ENCODE measurements around the gene LIPC.

LIPC gene

DNA sequence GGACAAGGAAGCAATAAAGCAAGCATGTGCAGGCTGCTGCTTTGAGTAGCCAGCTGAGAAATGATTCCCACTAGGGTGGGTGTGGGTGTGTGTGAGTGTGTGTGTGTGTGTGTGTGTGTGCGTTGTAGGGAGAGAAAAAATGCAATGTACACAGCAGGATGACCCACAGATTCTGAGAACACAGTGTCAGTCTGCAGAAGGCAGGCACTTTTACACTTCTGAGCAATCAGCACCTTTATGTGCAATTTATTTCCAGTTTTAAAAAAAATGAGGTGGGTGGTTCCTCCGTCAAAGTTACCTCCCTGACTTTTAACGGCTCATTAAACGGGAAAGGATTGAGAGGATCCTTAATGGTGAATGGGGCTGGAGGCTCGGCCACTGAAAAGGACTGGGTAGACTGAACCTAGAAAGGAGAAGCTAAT lies 38.5 kb upstream of the LIPC start:
- Histone ChIP-seq H3K79me2 (ENCODE audit: insufficient read depth, low read length) (no peaks in the 10 kb centered on the region), H3K9me2 (replicated peaks; ENCODE audit: insufficient read depth, low read length) (no peaks in the 10 kb centered on the region), H2AFZ (ENCODE audit: low read depth, low read length, severe bottlenecking) (no peak overlapping the region), H3K36me3 (ENCODE audit: low read length) (no peaks in the 10 kb centered on the region), H3K4me3 (ENCODE audit: insufficient read depth, low read length, poor library complexity, severe bottlenecking) (no peak overlapping the region), H3K4me2 (ENCODE audit: low read depth, low read length, poor library complexity, severe bottlenecking) (no peak overlapping the region), H3F3A (ENCODE audit: insufficient read depth) (no peaks in the 10 kb centered on the region), H3K27ac (ENCODE audit: low read depth, low read length) (no peak overlapping the region), H4K20me1 (ENCODE audit: low read depth, low read length) (no peaks in the 10 kb centered on the region), H3K9ac (ENCODE audit: low read length) (no peak overlapping the region), H3K9me3 (ENCODE audit: insufficient read depth, low read length) (no peaks in the 10 kb centered on the region), H3K27me3 (ENCODE audit: low read length) (no peaks in the 10 kb centered on the region)
- TF ChIP-seq EZH2phosphoT487 (conservative IDR thresholded peaks at IDR 0.05; ENCODE audit: low read length) (no peak), CTCF (IDR thresholded peaks at IDR 0.05; ENCODE audit: insufficient read depth, low read length, poor library complexity, severe bottlenecking) (no peak)

- no peaks in the 10 kb centered on the region for H3F3A ChIP-seq (ENCODE audit: insufficient read depth)
- no peak overlapping the region for H3K9ac ChIP-seq (ENCODE audit: low read length)
- H2AFZ ChIP-seq (ENCODE audit: low read depth, low read length, severe bottlenecking) = no peak overlapping the region
- H4K20me1 ChIP-seq (ENCODE audit: low read depth, low read length) = no peaks in the 10 kb centered on the region
- no peaks in the 10 kb centered on the region for H3K27me3 ChIP-seq (ENCODE audit: low read length)
- H3K4me3 ChIP-seq (ENCODE audit: insufficient read depth, low read length, poor library complexity, severe bottlenecking) = no peak overlapping the region
- H3K9me3 ChIP-seq (ENCODE audit: insufficient read depth, low read length) = no peaks in the 10 kb centered on the region
- H3K36me3 ChIP-seq (ENCODE audit: low read length) = no peaks in the 10 kb centered on the region
- H3K27ac ChIP-seq (ENCODE audit: low read depth, low read length) = no peak overlapping the region
- H3K4me2 ChIP-seq (ENCODE audit: low read depth, low read length, poor library complexity, severe bottlenecking) = no peak overlapping the region
- no peaks in the 10 kb centered on the region for H3K79me2 ChIP-seq (ENCODE audit: insufficient read depth, low read length)
- TF ChIP-seq EZH2phosphoT487 (conservative IDR thresholded peaks at IDR 0.05; ENCODE audit: low read length) = no peak
- no peak for TF ChIP-seq CTCF (IDR thresholded peaks at IDR 0.05; ENCODE audit: insufficient read depth, low read length, poor library complexity, severe bottlenecking)
- no peaks in the 10 kb centered on the region for H3K9me2 ChIP-seq (replicated peaks; ENCODE audit: insufficient read depth, low read length)
These were observed 35.6 kb upstream of the LIPC start for GRCh38 chr15:58396181-58396580.

DNA sequence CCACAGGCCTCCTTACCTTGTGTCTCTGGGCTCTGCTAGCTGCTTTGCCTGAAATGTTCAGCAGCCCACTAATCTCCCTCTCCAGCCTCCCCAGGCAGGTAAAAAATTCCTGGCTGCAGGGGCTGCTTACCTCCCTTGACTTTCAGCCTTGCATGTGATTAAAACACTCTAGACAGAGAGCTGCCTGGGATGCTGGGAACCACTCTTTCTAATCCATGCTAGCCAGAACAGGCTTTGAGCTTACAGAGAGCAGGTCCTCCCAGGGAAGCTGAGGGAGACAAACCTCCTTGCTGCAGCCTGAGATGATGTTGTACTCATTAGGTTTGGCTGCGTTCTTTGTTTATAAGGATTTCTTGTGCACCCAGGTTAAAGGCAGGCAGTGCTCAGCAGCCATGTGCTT lies 33.7 kb upstream of the LIPC start:
- Histone ChIP-seq H3K9ac (ENCODE audit: low read length) (no peak overlapping the region), H3K4me3 (ENCODE audit: insufficient read depth, low read length, poor library complexity, severe bottlenecking) (no peak overlapping the region), H3F3A (ENCODE audit: insufficient read depth) (no peaks in the 10 kb centered on the region), H3K36me3 (ENCODE audit: low read length) (no peaks in the 10 kb centered on the region), H3K9me2 (replicated peaks; ENCODE audit: insufficient read depth, low read length) (no peaks in the 10 kb centered on the region), H3K4me2 (ENCODE audit: low read depth, low read length, poor library complexity, severe bottlenecking) (no peak overlapping the region), H2AFZ (ENCODE audit: low read depth, low read length, severe bottlenecking) (no peak overlapping the region), H3K27me3 (ENCODE audit: low read length) (no peaks in the 10 kb centered on the region), H3K79me2 (ENCODE audit: insufficient read depth, low read length) (no peaks in the 10 kb centered on the region), H3K27ac (ENCODE audit: low read depth, low read length) (no peak overlapping the region), H3K9me3 (ENCODE audit: insufficient read depth, low read length) (no peaks in the 10 kb centered on the region), H4K20me1 (ENCODE audit: low read depth, low read length) (no peaks in the 10 kb centered on the region)
- no peak for TF ChIP-seq CTCF (IDR thresholded peaks at IDR 0.05; ENCODE audit: insufficient read depth, low read length, poor library complexity, severe bottlenecking)
- TF ChIP-seq EZH2phosphoT487 (conservative IDR thresholded peaks at IDR 0.05; ENCODE audit: low read length) = no peak
